ENCODE measurements around the gene GPR108.
"Not testable (repeated sequence)": the region's sequence is repeated elsewhere in the genome, so short reads cannot be mapped to it uniquely, and the experiment has no call there.

Gene GPR108

DNA sequence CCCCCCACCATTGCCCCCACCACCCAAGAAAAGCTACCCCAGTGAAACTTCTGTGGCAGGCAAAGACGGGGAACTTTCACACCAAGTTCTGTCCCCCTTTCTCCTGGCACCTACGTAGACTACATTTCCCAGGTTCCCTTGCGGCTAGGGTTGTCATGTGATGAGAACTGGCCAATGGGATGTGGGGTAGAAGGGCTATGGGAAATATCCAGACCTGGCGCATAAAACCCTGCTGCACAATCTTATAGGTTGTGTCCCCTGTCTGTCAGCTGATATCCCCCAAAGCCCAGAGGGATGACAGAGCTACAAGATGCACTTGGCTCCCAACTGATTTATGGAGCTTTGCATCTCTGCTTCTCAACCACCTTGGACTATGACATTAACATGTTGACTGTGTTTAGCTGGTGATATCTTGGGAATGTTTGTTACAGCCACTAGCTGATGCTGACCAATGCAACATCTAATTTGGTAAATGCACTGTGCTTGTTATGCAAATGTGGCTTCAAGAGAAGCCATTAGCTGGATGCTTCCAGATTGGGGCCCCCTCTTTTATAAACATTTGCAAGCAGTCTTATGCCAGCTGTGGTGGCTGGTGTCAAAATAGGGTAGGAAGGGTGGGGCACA lies 23.8 kb upstream of the GPR108 start:
- no peak for DNase-seq (ENCODE audit: low spot score)

- no peak for DNase-seq (ENCODE audit: low spot score)
These were observed 23.2 kb upstream of the GPR108 start for GRCh38 chr19:6760606-6761005.

- no peak for DNase-seq (ENCODE audit: low spot score)
These were observed 17.5 kb upstream of the GPR108 start for GRCh38 chr19:6754653-6755463.

DNA sequence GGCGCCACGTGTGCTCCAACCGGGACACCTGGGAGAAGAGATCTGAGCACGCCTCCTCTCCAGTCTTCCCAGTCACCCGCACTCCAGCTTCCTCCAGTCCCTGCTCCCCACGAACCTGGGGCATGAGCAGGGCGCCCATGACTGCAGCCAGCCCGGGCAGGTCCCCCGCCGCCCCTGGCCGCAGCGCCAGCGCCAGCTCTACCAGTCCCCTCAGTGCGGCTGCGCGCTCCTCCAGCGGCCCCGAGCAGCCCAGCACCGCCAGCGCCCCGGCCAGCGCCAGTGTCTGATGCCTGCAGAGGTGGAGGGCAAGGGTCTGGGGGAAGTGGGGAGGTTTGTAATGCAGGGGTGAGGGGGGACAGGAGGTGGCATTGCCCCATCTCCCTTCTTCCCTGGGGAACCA lies 16.8 kb upstream of the GPR108 start:
- DNase-seq (ENCODE audit: low spot score), result no peak

- DNase-seq (ENCODE audit: low spot score), result peak; percentile 90
These were observed 16.0 kb upstream of the GPR108 start for GRCh38 chr19:6753178-6754031.

- DNase-seq (ENCODE audit: low spot score), result no peak
These were observed 15.1 kb upstream of the GPR108 start for GRCh38 chr19:6752256-6753177.

- DNase-seq (ENCODE audit: low spot score), result no peak
These were observed 13.8 kb upstream of the GPR108 start for GRCh38 chr19:6751189-6751588.

DNA sequence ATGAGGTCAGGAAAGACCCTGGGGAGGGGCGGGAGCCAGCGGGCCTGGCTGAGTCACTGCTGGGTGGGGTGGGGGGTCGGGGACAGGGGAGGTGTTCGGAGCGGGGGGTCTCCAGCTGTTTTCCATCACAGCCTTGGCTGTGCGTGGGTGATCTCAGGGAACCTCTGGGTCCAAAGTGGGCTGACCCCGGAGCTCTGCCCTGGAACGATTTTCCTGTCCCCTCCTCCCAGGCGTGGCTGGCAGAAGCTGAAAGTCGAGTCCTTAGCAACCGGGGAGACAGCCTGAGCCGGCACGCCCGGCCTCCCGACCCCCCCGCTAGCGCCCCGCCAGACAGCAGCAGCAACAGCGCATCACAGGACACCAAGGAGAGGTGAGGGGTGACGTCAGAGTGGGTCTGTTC lies 12.7 kb upstream of the GPR108 start:
- no peak for DNase-seq (ENCODE audit: low spot score)

GRCh38 chr19:6748543-6748942 lies 11.2 kb upstream of the GPR108 start:
- not testable (repeated sequence) for DNase-seq (ENCODE audit: low spot score)

DNA sequence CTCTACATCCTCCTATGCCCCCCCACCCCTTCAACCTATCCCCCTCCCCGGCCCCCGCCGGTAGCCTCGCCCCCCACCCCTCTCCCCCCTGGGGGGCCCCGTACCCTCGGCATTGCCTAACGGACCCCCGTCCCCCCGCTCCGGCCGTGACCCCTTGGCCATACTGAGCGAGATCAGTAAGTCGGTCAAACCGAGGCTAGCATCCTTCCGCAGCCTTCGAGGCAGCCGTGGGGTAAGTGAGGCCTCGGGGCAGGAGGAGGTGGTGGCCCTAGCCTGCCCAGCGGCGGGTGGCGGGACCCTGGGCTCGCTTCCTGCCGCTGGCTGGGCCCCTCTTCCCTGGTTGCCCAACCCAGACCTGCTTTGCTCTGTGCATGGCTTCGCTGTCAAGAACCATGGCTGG lies 8.6 kb upstream of the GPR108 start:
- no peak for DNase-seq (ENCODE audit: low spot score)

DNA sequence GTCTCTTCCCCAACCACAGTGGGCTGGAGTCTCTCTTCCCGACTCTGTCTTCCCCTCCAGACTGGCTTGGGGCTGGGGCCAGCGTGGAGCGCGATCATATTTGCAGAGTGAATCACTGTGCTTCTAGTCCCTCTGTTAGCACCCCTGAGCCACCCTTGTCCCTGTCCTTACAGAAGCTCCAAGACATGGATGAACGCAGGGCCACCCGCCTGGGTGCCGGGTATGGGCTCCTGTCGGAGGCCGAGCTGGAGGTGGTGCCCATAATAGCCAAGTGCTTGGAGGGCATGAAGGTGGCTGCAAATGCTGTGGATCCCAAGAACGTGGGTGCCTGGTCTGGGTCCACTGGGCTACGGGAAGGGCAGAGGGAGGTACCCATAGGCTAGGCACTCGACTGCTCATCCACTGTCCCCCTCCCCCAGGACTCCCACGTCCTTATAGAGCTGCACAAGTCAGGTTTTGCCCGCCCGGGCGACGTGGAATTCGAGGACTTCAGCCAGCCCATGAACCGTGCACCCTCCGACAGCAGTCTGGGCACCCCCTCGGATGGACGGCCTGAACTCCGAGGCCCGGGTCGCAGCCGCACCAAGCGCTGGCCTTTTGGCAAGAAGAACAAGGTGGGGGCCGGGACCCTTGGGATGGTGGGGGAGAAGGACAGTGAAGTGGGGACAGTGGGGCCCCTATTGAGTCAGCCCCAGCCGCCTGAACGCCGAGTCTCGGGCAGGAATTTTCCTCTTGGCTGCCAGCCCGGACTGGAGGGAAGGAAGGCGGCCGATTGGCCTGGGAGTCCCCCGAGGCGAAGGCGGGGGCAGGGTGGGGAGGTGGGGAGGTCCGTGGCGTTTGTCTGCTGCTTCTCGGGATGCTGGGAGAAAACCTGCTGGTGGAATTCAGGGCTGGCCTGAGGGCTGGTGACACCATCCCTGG lies 7.3 kb upstream of the GPR108 start:
- DNase-seq (ENCODE audit: low spot score), result no peak

DNA sequence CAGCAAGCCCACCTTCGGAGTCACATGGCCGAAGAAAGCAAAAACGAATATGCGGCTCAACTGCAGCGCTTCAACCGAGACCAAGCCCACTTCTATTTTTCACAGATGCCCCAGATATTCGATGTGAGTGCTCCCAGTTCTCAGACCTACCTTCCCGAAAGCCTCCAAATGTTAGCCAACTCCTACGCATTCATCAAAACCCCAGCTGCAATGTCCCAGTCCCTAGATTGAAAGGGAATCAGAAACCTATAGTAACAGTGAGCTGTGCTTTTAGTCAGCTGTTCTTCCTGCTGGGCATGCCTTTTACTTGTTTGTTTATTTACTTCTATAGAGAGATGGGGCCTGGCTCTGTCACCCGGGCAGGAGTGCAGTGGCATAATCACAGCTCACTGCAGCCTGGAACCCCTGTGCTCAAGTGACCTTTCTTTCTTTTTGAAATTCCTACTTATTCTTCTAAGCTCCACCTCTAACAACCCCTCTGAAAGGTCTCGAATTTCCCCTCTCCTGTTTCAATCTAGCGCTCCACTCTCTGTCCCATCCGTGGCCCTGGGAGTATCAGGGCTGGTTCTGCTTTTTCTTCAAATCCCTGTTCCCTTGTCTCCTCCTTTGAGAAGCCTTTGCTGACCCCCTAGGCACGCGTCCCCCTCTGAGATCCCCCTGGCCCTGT lies 6.5 kb upstream of the GPR108 start:
- DNase-seq (ENCODE audit: low spot score), result no peak

- no peak for DNase-seq (ENCODE audit: low spot score)
These were observed 5.7 kb upstream of the GPR108 start for GRCh38 chr19:6743066-6743465.

GRCh38 chr19:6740589-6741343 lies 3.4 kb upstream of the GPR108 start:
- no peak for DNase-seq (ENCODE audit: low spot score)

- no peak for DNase-seq (ENCODE audit: low spot score)
These were observed 2.7 kb upstream of the GPR108 start for GRCh38 chr19:6739883-6740588.

GRCh38 chr19:6739390-6739882 lies 2.1 kb upstream of the GPR108 start, which contains the start of gene TRIP10:
TSS of gene TRIP10 (plus strand) at chr19:6739680. CDS start at chr19:6739762, 82 bp downstream.
- DNase-seq (ENCODE audit: low spot score), result peak; percentile 93

DNA sequence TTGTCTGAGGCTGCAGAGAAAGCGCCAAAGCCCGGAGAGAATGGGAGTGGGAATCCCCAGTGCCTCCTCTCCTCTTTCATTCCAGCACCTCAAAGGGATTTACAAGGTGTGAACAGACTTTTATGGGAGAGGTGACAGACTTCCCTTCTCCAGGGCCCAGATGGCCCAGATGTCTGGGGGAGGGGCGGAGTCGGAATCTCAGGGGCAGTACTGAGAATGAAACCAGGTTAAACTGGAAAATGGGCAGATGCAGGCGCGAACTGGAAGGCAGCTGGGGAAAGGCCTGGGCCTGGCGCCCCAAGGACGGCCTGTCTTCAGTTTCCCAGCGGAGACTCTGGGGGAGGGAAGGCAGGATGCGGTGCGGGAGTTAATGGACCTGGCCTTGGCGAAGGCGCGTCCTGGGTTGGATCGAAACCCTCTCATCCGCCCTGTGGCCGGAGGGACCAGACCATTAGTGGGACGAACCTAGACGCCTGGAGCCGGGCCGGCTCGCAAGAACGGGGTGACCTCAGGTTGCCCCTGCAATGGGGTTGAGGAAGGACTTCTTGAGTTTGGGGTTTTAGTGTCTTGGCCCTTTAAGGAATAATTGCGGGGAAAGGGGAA lies 1.5 kb upstream of the GPR108 start:
- no peak for DNase-seq (ENCODE audit: low spot score)
